GM12801 (cell line): ENCODE results near the gene LRRC8B.

Experiments used
- TF ChIP-seq, protein P1 (sequence below): IDR thresholded peaks from one replicate; pipeline ENCODE4 v1.5.1; 2011; ENCODE audit warnings: control low read depth; ENCODE audit not compliant: insufficient read length; ENCODE audit errors: extremely low read depth

Gene LRRC8B

DNA sequence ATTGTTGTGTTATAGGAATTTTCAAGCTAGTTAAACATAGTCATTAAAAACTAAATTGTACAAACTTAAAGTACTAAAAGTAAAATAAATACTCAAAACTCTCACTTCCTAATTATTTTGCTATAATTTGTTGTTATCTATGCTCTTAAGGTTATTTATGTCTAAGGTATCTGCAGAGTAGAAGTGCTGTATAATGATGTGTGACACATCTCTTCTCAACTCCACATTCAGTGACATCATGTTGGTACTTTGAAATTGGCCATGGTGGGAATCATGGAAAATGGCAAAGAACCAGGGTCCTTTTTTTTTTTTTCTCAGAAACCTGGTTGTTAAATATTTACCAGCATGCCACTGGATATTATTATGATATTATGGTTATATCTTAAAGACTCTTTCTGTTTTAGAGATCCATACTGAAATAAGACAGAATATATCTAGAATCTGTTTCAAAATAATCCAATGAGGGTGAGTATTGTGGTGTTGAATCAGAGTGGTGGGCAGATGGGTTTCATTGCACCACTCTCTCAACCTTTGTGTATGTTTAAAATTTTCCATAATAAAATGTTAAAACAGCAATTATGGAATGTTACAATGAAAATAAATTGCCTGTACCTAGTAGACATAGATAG, 22.4 kb downstream of the LRRC8B start:
- TF ChIP-seq, protein P1, sequence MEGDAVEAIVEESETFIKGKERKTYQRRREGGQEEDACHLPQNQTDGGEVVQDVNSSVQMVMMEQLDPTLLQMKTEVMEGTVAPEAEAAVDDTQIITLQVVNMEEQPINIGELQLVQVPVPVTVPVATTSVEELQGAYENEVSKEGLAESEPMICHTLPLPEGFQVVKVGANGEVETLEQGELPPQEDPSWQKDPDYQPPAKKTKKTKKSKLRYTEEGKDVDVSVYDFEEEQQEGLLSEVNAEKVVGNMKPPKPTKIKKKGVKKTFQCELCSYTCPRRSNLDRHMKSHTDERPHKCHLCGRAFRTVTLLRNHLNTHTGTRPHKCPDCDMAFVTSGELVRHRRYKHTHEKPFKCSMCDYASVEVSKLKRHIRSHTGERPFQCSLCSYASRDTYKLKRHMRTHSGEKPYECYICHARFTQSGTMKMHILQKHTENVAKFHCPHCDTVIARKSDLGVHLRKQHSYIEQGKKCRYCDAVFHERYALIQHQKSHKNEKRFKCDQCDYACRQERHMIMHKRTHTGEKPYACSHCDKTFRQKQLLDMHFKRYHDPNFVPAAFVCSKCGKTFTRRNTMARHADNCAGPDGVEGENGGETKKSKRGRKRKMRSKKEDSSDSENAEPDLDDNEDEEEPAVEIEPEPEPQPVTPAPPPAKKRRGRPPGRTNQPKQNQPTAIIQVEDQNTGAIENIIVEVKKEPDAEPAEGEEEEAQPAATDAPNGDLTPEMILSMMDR = no peak

DNA sequence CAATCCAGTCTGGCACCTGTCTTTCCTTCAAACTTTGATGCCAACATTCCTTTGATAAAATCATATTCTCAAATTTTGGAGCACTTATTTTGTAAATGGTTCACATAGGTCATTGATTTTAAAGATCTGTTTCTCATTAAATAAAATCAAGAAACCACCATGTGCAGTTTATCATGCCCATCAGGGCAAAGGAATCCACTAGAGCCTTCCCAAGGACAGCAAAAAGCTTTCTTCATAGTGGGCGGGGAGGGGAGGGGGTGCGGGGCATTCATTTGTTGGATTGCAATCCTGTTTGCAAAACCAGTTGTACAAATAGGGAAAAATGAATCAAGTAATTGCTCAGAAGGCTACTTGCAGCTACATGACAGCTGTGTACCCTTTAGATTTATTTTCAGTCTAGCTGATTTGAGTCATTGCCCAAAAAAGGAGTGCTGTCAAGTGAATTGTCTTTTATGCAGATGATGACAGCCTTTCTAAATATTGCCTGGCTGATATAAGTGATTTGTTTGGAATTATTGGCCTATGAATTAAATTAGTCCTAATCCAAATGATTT, 23.0 kb downstream of the LRRC8B start:
- TF ChIP-seq, protein P1 = no peak

DNA sequence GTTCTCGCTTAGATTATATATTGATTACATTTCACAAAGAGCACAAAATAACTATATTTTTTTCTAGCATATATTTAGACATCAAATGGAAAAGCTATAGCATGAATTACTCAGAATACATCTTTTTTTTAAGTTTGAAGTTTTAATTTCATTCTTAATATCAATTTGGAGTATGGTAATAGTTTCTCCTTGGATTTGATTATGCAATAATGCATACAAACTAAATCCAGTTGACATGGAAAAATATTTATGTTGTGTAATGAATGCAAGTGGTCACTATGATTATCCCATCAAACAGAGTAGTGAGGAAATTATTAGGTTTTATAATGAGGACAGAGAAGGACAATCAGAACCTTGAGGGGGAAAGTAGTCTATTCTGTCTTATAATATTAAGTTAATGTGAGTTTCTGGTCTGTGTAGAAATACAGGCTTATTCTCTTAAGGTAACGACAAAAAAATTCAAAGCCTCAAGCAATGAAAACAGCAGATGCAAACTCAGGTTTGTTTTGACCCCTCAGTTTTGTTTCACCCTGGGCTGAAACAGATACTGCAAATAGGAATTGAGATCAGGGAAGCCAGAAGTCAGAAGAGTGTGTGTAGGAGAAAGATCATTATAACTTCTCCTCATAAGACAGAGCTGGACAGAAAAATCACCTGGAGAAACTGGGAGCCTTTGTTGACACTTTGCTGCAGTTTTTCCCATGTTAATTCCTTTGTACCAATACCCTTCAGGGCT, 23.7 kb downstream of the LRRC8B start:
- TF ChIP-seq, protein P1 = no peak

DNA sequence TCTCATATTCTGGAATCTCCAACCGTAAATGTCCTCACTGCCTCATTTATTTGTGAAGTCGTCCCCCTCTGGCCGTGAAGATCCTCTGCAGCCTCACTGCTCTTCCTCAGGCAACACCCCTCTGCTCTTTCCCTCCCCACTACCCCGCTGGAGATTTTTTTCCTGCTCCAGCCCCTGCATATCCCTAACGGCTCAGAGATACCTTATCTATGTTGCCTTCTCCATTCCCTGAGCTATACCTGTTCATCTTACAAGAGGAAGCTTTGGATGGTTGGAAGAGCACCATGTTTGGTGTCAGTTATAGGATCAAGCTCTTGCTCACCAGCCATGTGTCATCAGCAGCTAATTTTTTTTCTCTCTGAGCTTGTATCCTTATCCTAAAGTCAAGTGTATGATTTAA, 26.4 kb downstream of the LRRC8B start:
- TF ChIP-seq, protein P1 = no peak

DNA sequence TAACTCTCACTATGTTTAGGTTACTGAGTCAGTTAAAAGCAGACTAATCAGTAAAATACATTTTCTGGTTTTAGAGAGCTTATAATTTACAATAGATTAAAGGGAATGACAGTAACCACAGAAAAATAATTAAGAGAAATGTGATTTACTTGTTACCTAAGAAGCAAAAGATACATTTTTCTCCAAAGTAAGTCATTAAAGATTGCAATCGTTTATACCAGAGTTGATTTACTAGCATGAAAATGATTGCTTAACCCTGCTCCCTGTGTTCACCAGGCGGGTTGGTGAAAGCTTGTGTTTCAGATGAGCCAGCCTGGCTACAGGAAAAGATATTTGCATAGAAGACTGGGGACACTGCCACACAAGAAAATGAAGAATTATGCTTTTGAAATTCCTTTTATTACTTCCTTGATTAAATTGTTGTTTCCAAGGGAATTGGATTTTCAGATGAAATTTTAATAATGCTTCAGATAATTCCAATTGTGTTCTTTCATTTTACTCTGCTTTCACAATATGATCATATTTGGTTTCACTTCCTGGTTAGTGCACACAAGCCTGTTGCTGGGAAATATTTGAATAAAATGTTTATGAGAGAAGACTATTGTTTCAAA, 27.9 kb downstream of the LRRC8B start:
- TF ChIP-seq, protein P1 = no peak

DNA sequence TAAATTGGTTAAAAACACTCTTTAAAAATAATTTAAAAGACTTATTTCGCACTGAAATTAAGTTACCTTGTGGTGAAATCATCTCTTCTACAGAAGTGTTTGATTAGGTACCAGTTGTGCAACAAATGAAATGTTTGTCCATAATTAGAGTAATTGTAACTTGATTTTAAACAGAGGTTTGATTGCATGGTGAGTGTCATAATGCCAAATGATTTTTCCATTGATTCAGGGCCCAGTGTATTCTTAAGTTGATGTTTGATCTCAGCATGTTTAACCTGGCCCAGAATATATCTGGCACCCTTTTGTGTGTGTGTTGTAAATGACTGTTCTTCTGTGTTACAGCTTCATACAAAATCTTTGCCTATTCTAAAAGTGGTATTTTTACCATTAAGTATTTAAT, 28.5 kb downstream of the LRRC8B start:
- TF ChIP-seq, protein P1 = no peak

DNA sequence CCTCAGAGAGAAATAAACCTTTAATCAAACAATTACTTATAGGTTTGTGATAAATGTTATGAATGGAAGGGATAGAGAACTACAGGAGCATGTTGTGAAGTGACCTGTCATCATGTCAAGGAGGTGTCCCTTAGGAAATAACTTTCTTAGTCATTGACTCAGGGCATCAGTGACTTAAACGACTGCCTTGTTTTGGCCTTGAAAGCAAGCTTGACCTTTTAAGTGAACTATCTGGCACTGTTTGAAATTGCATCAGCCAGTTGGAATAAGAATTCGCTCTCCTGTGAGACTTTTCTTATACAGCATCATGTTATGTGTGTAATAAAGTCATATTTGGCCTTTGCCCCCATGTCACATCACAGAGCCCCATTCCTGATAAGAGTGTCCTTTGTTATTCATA, 30.9 kb downstream of the LRRC8B start:
- TF ChIP-seq, protein P1 = no peak
